ENCODE measurements around the gene TMEM143.

GRCh38 chr19:48405010-48405659 is 41.4 kb upstream of the TMEM143 start:
- TF ChIP-seq CTCF (IDR thresholded peaks at IDR 0.05; ENCODE audit: extremely low read depth in 1 of 2, insufficient read depth in 1 of 2, low read depth in 1 of 2, low read length in 2 of 2) (no peak), POLR2A (IDR thresholded peaks at IDR 0.05; ENCODE audit: low read depth, low read length) (no peak), GATA2 (IDR thresholded peaks at IDR 0.05; ENCODE audit: insufficient read depth, insufficient read length, low read depth, low read length) (no peak), POLR2AphosphoS5 (IDR thresholded peaks at IDR 0.05; ENCODE audit: insufficient read depth, low read depth, low read length) (no peak)
